Peyer's patch (tissue), 4 donors: ENCODE measurements around the gene NOL4L. TPM values are rescaled to one million over a fixed set of nuclear protein-coding genes. Genes with fewer than 3 reads are reported as not detected.
"Not testable (repeated sequence)": the region's sequence is repeated elsewhere in the genome, so short reads cannot be mapped to it uniquely, and the experiment has no call there.

Experiments used
- DNase-seq, 3 donors: peaks; one replicate each; pipeline ENCODE4 v3.0.0-alpha.2; 2017 to 2019
- H3K27ac ChIP-seq, 4 donors: fragments of 200-600 bp; sonication (generic); one replicate each; pipeline ENCODE4 v1.5.1; 2016 to 2019
- H3K27me3 ChIP-seq, 2 donors: fragments of 200-600 bp; sonication (generic); one replicate each; pipeline ENCODE4 v1.5.1; 2019
- H3K36me3 ChIP-seq, 3 donors: fragments of 200-600 bp; sonication (generic); one replicate each; pipeline ENCODE4 v1.5.1; 2016 to 2019
- H3K4me1 ChIP-seq, 4 donors: fragments of 200-600 bp; sonication (generic); one replicate each; pipeline ENCODE4 v1.5.1; 2016 to 2019
- H3K4me3 ChIP-seq, 4 donors: fragments of 200-600 bp; sonication (generic); 1 replicate in 3 of 4; 2 replicates in 1 of 4; pipeline ENCODE4 v1.5.1; 2016 to 2019; ENCODE audit warnings: mild to moderate bottlenecking in 1 of 4
- H3K9me3 ChIP-seq, 4 donors: fragments of 200-600 bp; sonication (generic); one replicate each; pipeline ENCODE4 v1.5.1; 2016 to 2019; ENCODE audit warnings: mild to moderate bottlenecking in 1 of 4
- CTCF ChIP-seq, 6 experiments: fragments of 450-650 bp in 4 of 6; fragments of 200-600 bp in 2 of 6; sonication (generic) in 1 of 6; IDR thresholded peaks; one replicate each; pipeline ENCODE4 v1.5.1; 2017 to 2019; ENCODE audit warnings: antibody characterized with exemption in 6 of 6, mild to moderate bottlenecking in 3 of 6, moderate library complexity in 1 of 6
- POLR2A ChIP-seq, 2 donors: fragments of 450-650 bp; IDR thresholded peaks; one replicate each; pipeline ENCODE4 v1.5.1; 2017; ENCODE audit warnings: antibody characterized with exemption in 2 of 2, mild to moderate bottlenecking in 2 of 2, moderate library complexity in 2 of 2
- total RNA-seq, 4 donors: library from RNA; depleted of rRNA; stranded (reverse); fragments of >200 nt; gene quantifications; one replicate each; pipeline ENCODE4 v1.1.0, GENCODE V29; 2016

The NOL4L gene
- total RNA-seq, 4 donors from 2014 or later: 44.6 to 134 (median 109) TPM

- no peaks in the 10 kb centered on the region for H3K27me3 ChIP-seq
- H3K27ac ChIP-seq: peak overlapping the region in 2 of 4 donors; percentile 17 to 43
- no peak overlapping the region for H3K4me3 ChIP-seq
- DNase-seq: no peak
- TF ChIP-seq POLR2A (IDR thresholded peaks at IDR 0.05) (no peak), CTCF (IDR thresholded peaks at IDR 0.05) (no peak)
- peaks cover 0 to 38% (median 5%) of the 10 kb centered on the region in 4 donors for H3K4me1 ChIP-seq
- no peaks in the 10 kb centered on the region for H3K9me3 ChIP-seq
- H3K36me3 ChIP-seq: no peaks in the 10 kb centered on the region
These were observed 4.7 kb downstream of the NOL4L start for GRCh38 chr20:32580219-32580969.

- H3K27ac ChIP-seq: no peak overlapping the region
- TF ChIP-seq POLR2A (IDR thresholded peaks at IDR 0.05): no peak
- no peak for TF ChIP-seq CTCF (IDR thresholded peaks at IDR 0.05)
These were observed 6.2 kb downstream of the NOL4L start for GRCh38 chr20:32578840-32579390.

GRCh38 chr20:32578062-32578461, 7.1 kb downstream of the NOL4L start:
- not testable (repeated sequence) for H3K27ac ChIP-seq, H3K9me3 ChIP-seq
- H3K4me1 ChIP-seq: peaks cover 0 to 22% (median 3%) of the 10 kb centered on the region in 4 donors

More at GRCh38 chr20:32578840-32579390, 6.2 kb downstream of the NOL4L start:
- H3K9me3 ChIP-seq: no peaks in the 10 kb centered on the region
- peaks cover 0 to 31% (median 4%) of the 10 kb centered on the region in 4 donors for H3K4me1 ChIP-seq
- H3K4me3 ChIP-seq: no peak overlapping the region
- no peaks in the 10 kb centered on the region for H3K36me3 ChIP-seq
- no peaks in the 10 kb centered on the region for H3K27me3 ChIP-seq
- DNase-seq: no peak

GRCh38 chr20:32577657-32578056, 7.5 kb downstream of the NOL4L start:
- Histone ChIP-seq H3K27me3 (no peaks in the 10 kb centered on the region), H3K4me3 (no peak overlapping the region), H3K4me1 (peaks cover 0 to 18% (median under 1%) of the 10 kb centered on the region in 4 donors), H3K9me3 (no peaks in the 10 kb centered on the region), H3K27ac (no peak overlapping the region), H3K36me3 (no peaks in the 10 kb centered on the region)
- TF ChIP-seq CTCF (IDR thresholded peaks at IDR 0.05) (no peak), POLR2A (IDR thresholded peaks at IDR 0.05) (no peak)
- DNase-seq: no peak

More at GRCh38 chr20:32578062-32578461, 7.1 kb downstream of the NOL4L start:
- not testable (repeated sequence) for H3K4me3 ChIP-seq, DNase-seq, H3K36me3 ChIP-seq, H3K27me3 ChIP-seq

GRCh38 chr20:32577023-32577422, 8.1 kb downstream of the NOL4L start:
- Histone ChIP-seq H3K9me3 (no peaks in the 10 kb centered on the region), H3K36me3 (no peaks in the 10 kb centered on the region), H3K4me1 (peaks cover 0 to 12% (median 0%) of the 10 kb centered on the region in 4 donors), H3K27me3 (no peaks in the 10 kb centered on the region), H3K4me3 (no peak overlapping the region), H3K27ac (no peak overlapping the region)
- no peak for DNase-seq
- no peak for TF ChIP-seq POLR2A (IDR thresholded peaks at IDR 0.05)
- no peak for TF ChIP-seq CTCF (IDR thresholded peaks at IDR 0.05)

GRCh38 chr20:32576560-32576959, 8.6 kb downstream of the NOL4L start:
- no peaks in the 10 kb centered on the region for H3K27me3 ChIP-seq
- TF ChIP-seq CTCF (IDR thresholded peaks at IDR 0.05) (no peak), POLR2A (IDR thresholded peaks at IDR 0.05) (no peak)
- no peaks in the 10 kb centered on the region for H3K9me3 ChIP-seq
- no peak overlapping the region for H3K4me3 ChIP-seq
- no peak overlapping the region for H3K27ac ChIP-seq
- H3K36me3 ChIP-seq: no peaks in the 10 kb centered on the region
- H3K4me1 ChIP-seq: peaks cover 0 to 9% (median 0%) of the 10 kb centered on the region in 4 donors
- DNase-seq: no peak
